Measurements from ENCODE around the gene SLC19A2. TPM values are rescaled to one million over a fixed set of nuclear protein-coding genes. Genes with fewer than 3 reads are reported as not detected.

Gene SLC19A2
- total RNA-seq, 1 experiment from 2014 or later = 9.9 TPM

DNA sequence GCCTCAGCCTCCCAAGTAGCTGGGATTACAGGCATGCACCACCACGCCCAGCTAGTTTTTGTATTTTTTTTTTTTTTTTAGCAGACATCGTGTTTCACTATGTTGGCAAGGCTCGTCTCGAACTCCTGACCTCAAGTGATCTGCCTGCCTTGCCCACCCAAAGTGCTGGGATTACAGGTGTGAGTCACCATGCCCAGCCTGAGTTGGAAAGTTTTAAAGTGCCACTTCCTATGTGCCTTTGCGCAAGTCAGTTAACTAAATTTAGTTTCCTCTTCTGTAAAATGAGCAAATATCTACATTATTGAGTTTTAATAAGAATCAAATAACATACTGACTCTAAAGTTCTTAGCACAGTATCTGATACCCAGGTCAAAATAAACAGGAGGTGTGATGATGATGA, 12.4 kb downstream of the SLC19A2 start:
- BruUV-seq (replicated peaks) = no TSS peak
- intact Hi-C loops (cut with micrococcal nuclease; ENCODE audit: unreplicated experiment) = no loop called here
- no peak overlapping the region for H3K4me3 ChIP-seq (ENCODE audit: low read depth, low read length, poor library complexity, severe bottlenecking)
- POLR2A ChIA-PET (ENCODE audit: low non-redundant PET) = no interaction called here
- H3K36me3 ChIP-seq (ENCODE audit: insufficient read depth, low read length, poor library complexity, severe bottlenecking) = no peaks in the 10 kb centered on the region
- H3K4me1 ChIP-seq (ENCODE audit: insufficient read depth, low read length, poor library complexity, severe bottlenecking) = peaks cover 10% of the 10 kb centered on the region
- no peaks in the 10 kb centered on the region for H3K27me3 ChIP-seq (replicated peaks; ENCODE audit: insufficient read depth, low read depth, low read length, poor library complexity)
- no peaks in the 10 kb centered on the region for H3K9me3 ChIP-seq (ENCODE audit: low read depth, low read length, poor library complexity, severe bottlenecking)
- CTCF ChIA-PET = no interaction called here
- no peak overlapping the region for H3K27ac ChIP-seq (ENCODE audit: low read depth, low read length, poor library complexity, severe bottlenecking)
- no peak for TF ChIP-seq EZH2 (IDR thresholded peaks at IDR 0.05; ENCODE audit: borderline replicate concordance, low read depth, low read length, poor library complexity, severe bottlenecking)
- TF ChIP-seq, protein P1, sequence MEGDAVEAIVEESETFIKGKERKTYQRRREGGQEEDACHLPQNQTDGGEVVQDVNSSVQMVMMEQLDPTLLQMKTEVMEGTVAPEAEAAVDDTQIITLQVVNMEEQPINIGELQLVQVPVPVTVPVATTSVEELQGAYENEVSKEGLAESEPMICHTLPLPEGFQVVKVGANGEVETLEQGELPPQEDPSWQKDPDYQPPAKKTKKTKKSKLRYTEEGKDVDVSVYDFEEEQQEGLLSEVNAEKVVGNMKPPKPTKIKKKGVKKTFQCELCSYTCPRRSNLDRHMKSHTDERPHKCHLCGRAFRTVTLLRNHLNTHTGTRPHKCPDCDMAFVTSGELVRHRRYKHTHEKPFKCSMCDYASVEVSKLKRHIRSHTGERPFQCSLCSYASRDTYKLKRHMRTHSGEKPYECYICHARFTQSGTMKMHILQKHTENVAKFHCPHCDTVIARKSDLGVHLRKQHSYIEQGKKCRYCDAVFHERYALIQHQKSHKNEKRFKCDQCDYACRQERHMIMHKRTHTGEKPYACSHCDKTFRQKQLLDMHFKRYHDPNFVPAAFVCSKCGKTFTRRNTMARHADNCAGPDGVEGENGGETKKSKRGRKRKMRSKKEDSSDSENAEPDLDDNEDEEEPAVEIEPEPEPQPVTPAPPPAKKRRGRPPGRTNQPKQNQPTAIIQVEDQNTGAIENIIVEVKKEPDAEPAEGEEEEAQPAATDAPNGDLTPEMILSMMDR (conservative IDR thresholded peaks at IDR 0.05; ENCODE audit: low read depth, low read length) = no peak
- no peak for DNase-seq (ENCODE audit: low spot score)

DNA sequence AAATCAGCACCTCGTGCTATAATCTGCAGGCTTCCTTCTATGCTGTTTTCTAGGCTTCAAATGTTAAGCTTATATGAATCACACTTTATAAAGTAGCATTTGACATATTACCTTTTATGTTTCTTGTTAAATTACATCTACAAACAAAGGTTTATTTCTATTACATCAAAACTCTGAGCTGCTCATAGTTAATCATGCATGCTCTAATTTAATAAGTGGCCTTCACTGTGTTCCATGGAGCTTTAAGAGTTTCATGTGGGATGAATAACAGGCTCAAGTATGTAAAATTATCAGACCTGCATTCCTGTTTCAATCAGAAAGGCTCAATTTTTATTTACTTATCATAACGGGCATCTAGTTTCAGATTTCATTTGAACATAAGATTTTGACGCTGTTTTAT, 13.0 kb downstream of the SLC19A2 start:
- no peak for DNase-seq (ENCODE audit: low spot score)
- TF ChIP-seq, protein P1 (conservative IDR thresholded peaks at IDR 0.05; ENCODE audit: low read depth, low read length) = no peak
- no peak for TF ChIP-seq EZH2 (IDR thresholded peaks at IDR 0.05; ENCODE audit: borderline replicate concordance, low read depth, low read length, poor library complexity, severe bottlenecking)
- intact Hi-C loops (cut with micrococcal nuclease; ENCODE audit: unreplicated experiment) = no loop called here
- ChIA-PET POLR2A (ENCODE audit: low non-redundant PET) (interaction anchor here (0.6 kb wide), 1 partner anchor 335 kb away, joined by 3 read pairs; no protein-coding TSS in a partner anchor), CTCF (no interaction called here)
- no peaks in the 10 kb centered on the region for H3K27me3 ChIP-seq (replicated peaks; ENCODE audit: insufficient read depth, low read depth, low read length, poor library complexity)
- H3K4me1 ChIP-seq (ENCODE audit: insufficient read depth, low read length, poor library complexity, severe bottlenecking) = peaks cover 10% of the 10 kb centered on the region
- no peaks in the 10 kb centered on the region for H3K9me3 ChIP-seq (ENCODE audit: low read depth, low read length, poor library complexity, severe bottlenecking)
- H3K27ac ChIP-seq (ENCODE audit: low read depth, low read length, poor library complexity, severe bottlenecking) = no peak overlapping the region
- no TSS peak for BruUV-seq (replicated peaks)
- no peaks in the 10 kb centered on the region for H3K36me3 ChIP-seq (ENCODE audit: insufficient read depth, low read length, poor library complexity, severe bottlenecking)
- H3K4me3 ChIP-seq (ENCODE audit: low read depth, low read length, poor library complexity, severe bottlenecking) = no peak overlapping the region

DNA sequence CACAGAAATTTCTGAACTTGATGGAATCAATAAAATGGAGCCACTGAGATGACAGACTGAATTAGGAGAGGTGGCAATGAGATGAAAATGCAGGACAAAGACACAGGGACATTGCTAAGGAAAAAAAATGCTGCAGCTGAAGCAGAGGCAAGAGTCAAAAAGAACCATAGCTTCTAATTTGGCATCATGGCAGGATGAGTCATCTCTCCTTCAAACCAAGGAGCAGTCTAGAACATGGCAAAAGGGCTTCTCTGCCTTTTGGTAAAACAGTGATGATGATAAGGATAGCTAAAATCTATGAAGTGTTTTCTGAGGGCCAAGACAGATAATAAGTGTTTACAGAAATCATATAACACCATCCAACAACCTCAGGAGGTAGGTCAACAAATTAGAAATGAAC, 16.8 kb downstream of the SLC19A2 start:
- H3K27me3 ChIP-seq (replicated peaks; ENCODE audit: insufficient read depth, low read depth, low read length, poor library complexity) = no peaks in the 10 kb centered on the region
- no peak for DNase-seq (ENCODE audit: low spot score)
- no peak overlapping the region for H3K4me3 ChIP-seq (ENCODE audit: low read depth, low read length, poor library complexity, severe bottlenecking)
- ChIA-PET CTCF (no interaction called here), POLR2A (ENCODE audit: low non-redundant PET) (no interaction called here)
- no peaks in the 10 kb centered on the region for H3K9me3 ChIP-seq (ENCODE audit: low read depth, low read length, poor library complexity, severe bottlenecking)
- TF ChIP-seq, protein P1 (conservative IDR thresholded peaks at IDR 0.05; ENCODE audit: low read depth, low read length) = no peak
- no peak for TF ChIP-seq EZH2 (IDR thresholded peaks at IDR 0.05; ENCODE audit: borderline replicate concordance, low read depth, low read length, poor library complexity, severe bottlenecking)
- peaks cover 12% of the 10 kb centered on the region for H3K4me1 ChIP-seq (ENCODE audit: insufficient read depth, low read length, poor library complexity, severe bottlenecking)
- no peak overlapping the region for H3K27ac ChIP-seq (ENCODE audit: low read depth, low read length, poor library complexity, severe bottlenecking)
- no TSS peak for BruUV-seq (replicated peaks)
- H3K36me3 ChIP-seq (ENCODE audit: insufficient read depth, low read length, poor library complexity, severe bottlenecking) = no peaks in the 10 kb centered on the region
- intact Hi-C loops (cut with micrococcal nuclease; ENCODE audit: unreplicated experiment) = loop anchor here (10.0 kb wide), 1 partner anchor 864 kb away; no protein-coding TSS in a partner anchor

Measured in A673 (cell line).